Measurements from ENCODE around the gene TRIM7.

TRIM7 gene

GRCh38 chr5:181187500-181188213, 17.3 kb downstream of the TRIM7 start:
- H3K4me3 ChIP-seq (ENCODE audit: low read length, poor library complexity, severe bottlenecking) = no peak overlapping the region
- no peaks in the 10 kb centered on the region for H3F3A ChIP-seq (ENCODE audit: low read depth)
- no peaks in the 10 kb centered on the region for H3K79me2 ChIP-seq (ENCODE audit: insufficient read depth, low read length)
- H3K36me3 ChIP-seq (ENCODE audit: insufficient read depth, low read length) = no peaks in the 10 kb centered on the region
- H3K4me2 ChIP-seq (ENCODE audit: low read depth, low read length, poor library complexity, severe bottlenecking) = no peak overlapping the region
- H3K9ac ChIP-seq (ENCODE audit: low read depth, low read length, poor library complexity, severe bottlenecking) = no peak overlapping the region
- peaks cover 6% of the 10 kb centered on the region for H3K4me1 ChIP-seq (ENCODE audit: insufficient read depth, low read length, poor library complexity, severe bottlenecking)
- H3K27me3 ChIP-seq (ENCODE audit: insufficient read depth, low read length, poor library complexity, severe bottlenecking) = no peaks in the 10 kb centered on the region
- H3K9me2 ChIP-seq (replicated peaks; ENCODE audit: low read depth, low read length) = no peaks in the 10 kb centered on the region
- H2AFZ ChIP-seq (ENCODE audit: low read length) = no peak overlapping the region
- no peaks in the 10 kb centered on the region for H3K9me3 ChIP-seq (ENCODE audit: insufficient read depth, low read depth, low read length)
- H4K20me1 ChIP-seq (ENCODE audit: insufficient read depth, low read length, poor library complexity, severe bottlenecking) = no peaks in the 10 kb centered on the region
- TF ChIP-seq EZH2phosphoT487 (IDR thresholded peaks at IDR 0.05; ENCODE audit: borderline replicate concordance) (no peak), CTCF (conservative IDR thresholded peaks at IDR 0.05; ENCODE audit: low read length) (no peak)

- Histone ChIP-seq H3K9ac (ENCODE audit: low read depth, low read length, poor library complexity, severe bottlenecking) (no peak overlapping the region), H3K4me1 (ENCODE audit: insufficient read depth, low read length, poor library complexity, severe bottlenecking) (peaks cover 3% of the 10 kb centered on the region), H3K4me3 (ENCODE audit: low read length, poor library complexity, severe bottlenecking) (no peak overlapping the region), H3K4me2 (ENCODE audit: low read depth, low read length, poor library complexity, severe bottlenecking) (no peak overlapping the region), H3K9me2 (replicated peaks; ENCODE audit: low read depth, low read length) (no peaks in the 10 kb centered on the region), H3K9me3 (ENCODE audit: insufficient read depth, low read depth, low read length) (no peaks in the 10 kb centered on the region), H3F3A (ENCODE audit: low read depth) (no peaks in the 10 kb centered on the region), H3K36me3 (ENCODE audit: insufficient read depth, low read length) (no peaks in the 10 kb centered on the region), H3K27me3 (ENCODE audit: insufficient read depth, low read length, poor library complexity, severe bottlenecking) (no peaks in the 10 kb centered on the region), H4K20me1 (ENCODE audit: insufficient read depth, low read length, poor library complexity, severe bottlenecking) (no peaks in the 10 kb centered on the region), H3K79me2 (ENCODE audit: insufficient read depth, low read length) (no peaks in the 10 kb centered on the region), H2AFZ (ENCODE audit: low read length) (no peak overlapping the region)
- no peak for TF ChIP-seq EZH2phosphoT487 (IDR thresholded peaks at IDR 0.05; ENCODE audit: borderline replicate concordance)
- no peak for TF ChIP-seq CTCF (conservative IDR thresholded peaks at IDR 0.05; ENCODE audit: low read length)
These were observed 18.0 kb downstream of the TRIM7 start for GRCh38 chr5:181186986-181187499.

GRCh38 chr5:181186022-181186421, 19.0 kb downstream of the TRIM7 start:
- H2AFZ ChIP-seq (ENCODE audit: low read length) = no peak overlapping the region
- H3K4me2 ChIP-seq (ENCODE audit: low read depth, low read length, poor library complexity, severe bottlenecking) = no peak overlapping the region
- H3K36me3 ChIP-seq (ENCODE audit: insufficient read depth, low read length) = no peaks in the 10 kb centered on the region
- no peaks in the 10 kb centered on the region for H3K9me2 ChIP-seq (replicated peaks; ENCODE audit: low read depth, low read length)
- H3K4me1 ChIP-seq (ENCODE audit: insufficient read depth, low read length, poor library complexity, severe bottlenecking) = peaks cover 3% of the 10 kb centered on the region
- H3K27me3 ChIP-seq (ENCODE audit: insufficient read depth, low read length, poor library complexity, severe bottlenecking) = no peaks in the 10 kb centered on the region
- no peak overlapping the region for H3K4me3 ChIP-seq (ENCODE audit: low read length, poor library complexity, severe bottlenecking)
- H3K9ac ChIP-seq (ENCODE audit: low read depth, low read length, poor library complexity, severe bottlenecking) = no peak overlapping the region
- no peaks in the 10 kb centered on the region for H4K20me1 ChIP-seq (ENCODE audit: insufficient read depth, low read length, poor library complexity, severe bottlenecking)
- no peak for TF ChIP-seq CTCF (conservative IDR thresholded peaks at IDR 0.05; ENCODE audit: low read length)
- no peak for TF ChIP-seq EZH2phosphoT487 (IDR thresholded peaks at IDR 0.05; ENCODE audit: borderline replicate concordance)
- no peaks in the 10 kb centered on the region for H3K79me2 ChIP-seq (ENCODE audit: insufficient read depth, low read length)
- H3F3A ChIP-seq (ENCODE audit: low read depth) = no peaks in the 10 kb centered on the region
- H3K9me3 ChIP-seq (ENCODE audit: insufficient read depth, low read depth, low read length) = no peaks in the 10 kb centered on the region
